A673 (cell line): ENCODE data around the gene LDB2. TPM values are rescaled to one million over a fixed set of nuclear protein-coding genes. Genes with fewer than 3 reads are reported as not detected.

Experiments used
- BruUV-seq: library from RNA; stranded (reverse); fragments of 400-500 nt; replicated peaks from 2 replicates; lab custom pipeline; 2021; lab: Mats Ljungman, UMichigan
- CTCF ChIA-PET: fragments of 300-600 bp; sonication (Branson Sonifier 250); formaldehyde crosslinking; loops from one replicate; lab custom pipeline; 2022; ENCODE audit warnings: antibody characterized with exemption; lab: Charles Lee
- POLR2A ChIA-PET: fragments of 300-600 bp; sonication (Branson Sonifier 250); formaldehyde crosslinking; loops from one replicate; lab custom pipeline; 2022; ENCODE audit warnings: antibody characterized with exemption; ENCODE audit not compliant: low non-redundant PET; lab: Charles Lee
- DNase-seq: peaks from one replicate; pipeline ENCODE4 v3.0.0-alpha.2; 2015; ENCODE audit warnings: low spot score
- H3K27ac ChIP-seq: fragments of 200-600 bp; sonication (generic); 2 replicates; pipeline ENCODE4 v1.5.1; 2016; ENCODE audit warnings: mixed run types, low read depth, mild to moderate bottlenecking, mixed read lengths, antibody characterized with exemption, low read length; ENCODE audit not compliant: poor library complexity, severe bottlenecking
- H3K27me3 ChIP-seq: fragments of 200-600 bp; sonication (generic); replicated peaks from 2 replicates; pipeline ENCODE4 v1.6.1; 2017; ENCODE audit warnings: mixed run types, low read depth, mild to moderate bottlenecking, mixed read lengths, antibody characterized with exemption, low read length; ENCODE audit not compliant: insufficient read depth, poor library complexity
- H3K36me3 ChIP-seq: fragments of 200-600 bp; sonication (generic); 2 replicates; pipeline ENCODE4 v1.6.1; 2016; ENCODE audit warnings: mixed run types, mild to moderate bottlenecking, mixed read lengths, antibody characterized with exemption, low read length; ENCODE audit not compliant: insufficient read depth, poor library complexity, severe bottlenecking
- H3K4me1 ChIP-seq: fragments of 200-600 bp; sonication (generic); 2 replicates; pipeline ENCODE4 v1.6.1; 2017; ENCODE audit warnings: mixed run types, mild to moderate bottlenecking, mixed read lengths, antibody characterized with exemption, low read length; ENCODE audit not compliant: insufficient read depth, poor library complexity, severe bottlenecking
- H3K4me3 ChIP-seq: fragments of 200-600 bp; sonication (generic); 2 replicates; pipeline ENCODE4 v1.5.1; 2016; ENCODE audit warnings: low read depth, mixed run types, mild to moderate bottlenecking, mixed read lengths, low read length; ENCODE audit not compliant: poor library complexity, severe bottlenecking
- H3K9me3 ChIP-seq: fragments of 200-600 bp; sonication (generic); 2 replicates; pipeline ENCODE4 v1.6.1; 2016; ENCODE audit warnings: mixed run types, low read depth, mild to moderate bottlenecking, mixed read lengths, antibody characterized with exemption, low read length; ENCODE audit not compliant: poor library complexity, severe bottlenecking
- CTCF ChIP-seq: fragments of 300-800, 200-600 bp; sonication (generic); conservative IDR thresholded peaks from 2 replicates; pipeline ENCODE4 v1.5.1; 2017; ENCODE audit warnings: low read depth, mild to moderate bottlenecking, antibody characterized with exemption, low read length, moderate library complexity, mixed read lengths
- EZH2 ChIP-seq: fragments of 200-600 bp; sonication (generic); IDR thresholded peaks from 2 replicates; pipeline ENCODE4 v1.6.1; 2017; ENCODE audit warnings: borderline replicate concordance, low read depth, mild to moderate bottlenecking, mixed read lengths, antibody characterized with exemption, low read length; ENCODE audit not compliant: poor library complexity, severe bottlenecking
- intact Hi-C: fragments of 100-400 bp; cut with micrococcal nuclease; formaldehyde crosslinking; loops from one replicate; pipeline ENCODE4 v1.10.0; 2022; ENCODE audit not compliant: unreplicated experiment
- total RNA-seq: library from RNA; stranded (reverse); gene quantifications from 2 replicates; pipeline ENCODE4 v1.2.3, GENCODE V29; 2021

The LDB2 gene
- total RNA-seq, 1 experiment from 2014 or later: 47.4 TPM

GRCh38 chr4:16682975-16683374 is 215.5 kb downstream of the LDB2 start:
- H3K27me3 ChIP-seq: no peaks in the 10 kb centered on the region
- TF ChIP-seq CTCF (no peak), EZH2 (no peak)
- BruUV-seq: no TSS peak
- DNase-seq: no peak
- H3K36me3 ChIP-seq: no peaks in the 10 kb centered on the region
- H3K4me3 ChIP-seq: no peak overlapping the region
- ChIA-PET CTCF (no interaction called here), POLR2A (no interaction called here)
- peaks cover 97% of the 10 kb centered on the region for H3K4me1 ChIP-seq
- no peaks in the 10 kb centered on the region for H3K9me3 ChIP-seq
- H3K27ac ChIP-seq: peak overlapping the region; percentile 63
- intact Hi-C loops: loop anchor here (10.0 kb wide), 1 partner anchor 212 kb away; the partner anchor contains the start of gene LDB2

- CTCF ChIA-PET: no interaction called here
- H3K9me3 ChIP-seq: no peaks in the 10 kb centered on the region
- no peaks in the 10 kb centered on the region for H3K36me3 ChIP-seq
- POLR2A ChIA-PET: no interaction called here
- peaks cover 49% of the 10 kb centered on the region for H3K4me1 ChIP-seq
- no peak overlapping the region for H3K4me3 ChIP-seq
- TF ChIP-seq CTCF (no peak), EZH2 (no peak)
- H3K27me3 ChIP-seq: no peaks in the 10 kb centered on the region
- no TSS peak for BruUV-seq
- no peak for DNase-seq
- no peak overlapping the region for H3K27ac ChIP-seq
- intact Hi-C loops: no loop called here
Measured at GRCh38 chr4:16677001-16677944, 221.2 kb downstream of the LDB2 start.

- ChIA-PET POLR2A (no interaction called here), CTCF (no interaction called here)
- H3K4me3 ChIP-seq: no peak overlapping the region
- H3K27me3 ChIP-seq: no peaks in the 10 kb centered on the region
- no peak overlapping the region for H3K27ac ChIP-seq
- H3K4me1 ChIP-seq: peaks cover 44% of the 10 kb centered on the region
- no peaks in the 10 kb centered on the region for H3K9me3 ChIP-seq
- intact Hi-C loops: no loop called here
- no peak for DNase-seq
- H3K36me3 ChIP-seq: no peaks in the 10 kb centered on the region
- TF ChIP-seq CTCF (no peak), EZH2 (no peak)
- no TSS peak for BruUV-seq
Measured at GRCh38 chr4:16676230-16676770, 222.1 kb downstream of the LDB2 start.
